KOPT-K1 (cell line): Measurements from ENCODE around the gene CEP290.
A peak's percentile ranks its signal among the peaks of the same experiment; 100 is the strongest.
"Not testable (repeated sequence)": the region's sequence is repeated elsewhere in the genome, so short reads cannot be mapped to it uniquely, and the experiment has no call there.

ENCODE experiments used
- H3K27ac ChIP-seq: fragments of 200-600 bp; sonication (generic); 2 replicates; pipeline ENCODE4 v1.5.1; 2016; ENCODE audit warnings: antibody characterized with exemption, mild to moderate bottlenecking, low read depth, low read length; ENCODE audit not compliant: poor library complexity, severe bottlenecking
- H3K36me3 ChIP-seq: fragments of 200-600 bp; sonication (generic); 2 replicates; pipeline ENCODE4 v1.5.1; 2017; ENCODE audit warnings: antibody characterized with exemption, mild to moderate bottlenecking, low read length, moderate library complexity; ENCODE audit not compliant: insufficient read depth
- H3K9me3 ChIP-seq: fragments of 200-600 bp; sonication (generic); 2 replicates; pipeline ENCODE4 v1.5.1; 2017; ENCODE audit warnings: antibody characterized with exemption, low read length, mild to moderate bottlenecking; ENCODE audit not compliant: insufficient read depth, poor library complexity, severe bottlenecking

CEP290 gene

GRCh38 chr12:88153959-88154358 lies 12.1 kb upstream of the CEP290 start:
- Histone ChIP-seq H3K27ac (no peak overlapping the region), H3K9me3 (no peaks in the 10 kb centered on the region), H3K36me3 (peaks cover 5% of the 10 kb centered on the region; the same call in 1 of the 2 replicates)

- Histone ChIP-seq H3K9me3 (no peaks in the 10 kb centered on the region), H3K27ac (no peak overlapping the region), H3K36me3 (peaks cover 5% of the 10 kb centered on the region; the same call in 1 of the 2 replicates)
Observed at GRCh38 chr12:88150063-88150462, 8.2 kb upstream of the CEP290 start.

DNA sequence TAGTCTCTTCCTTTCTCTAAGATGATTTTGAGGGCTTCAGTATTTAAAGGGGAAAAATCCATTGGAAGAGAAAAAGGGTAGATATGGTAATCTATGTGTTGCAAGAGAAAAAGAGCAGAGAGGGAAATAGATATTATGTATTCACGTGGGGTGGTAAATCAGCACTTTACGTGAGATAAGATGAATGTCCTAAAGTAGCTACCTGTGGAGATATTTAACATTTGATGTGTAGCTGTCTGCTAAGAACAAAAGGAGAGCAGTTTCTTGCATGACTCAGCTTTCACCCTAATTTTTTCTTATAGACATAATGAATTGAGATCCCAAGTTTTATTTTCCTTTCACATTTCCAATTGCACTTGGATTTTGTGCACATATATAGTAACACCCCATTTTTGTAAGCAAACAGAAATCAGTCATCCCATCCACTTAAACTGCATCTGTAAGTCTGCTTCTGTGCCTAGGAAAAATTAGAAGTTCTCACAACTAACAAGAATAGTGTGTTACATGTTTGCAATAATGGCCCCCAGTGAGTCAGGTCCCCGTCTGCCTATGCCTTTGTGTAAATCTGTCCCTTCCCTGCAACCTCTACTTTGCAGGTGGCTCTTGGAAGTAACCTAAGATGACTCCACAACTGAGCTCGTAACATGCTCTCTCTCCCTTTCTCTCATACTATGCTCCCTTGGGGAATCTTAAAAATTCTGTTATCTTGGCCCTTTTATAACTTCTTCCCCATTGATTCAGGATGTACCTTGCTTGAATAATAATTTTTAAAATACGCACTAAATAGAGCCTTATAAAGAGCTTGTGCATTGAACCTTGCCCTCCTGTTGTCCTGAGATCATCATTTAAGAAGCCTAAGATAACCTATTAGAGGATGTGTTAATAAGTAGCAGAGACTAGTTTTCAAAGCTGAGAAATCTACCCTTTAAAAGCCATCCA lies 3.9 kb upstream of the CEP290 start:
- Histone ChIP-seq H3K27ac (no peak overlapping the region), H3K9me3 (no peaks in the 10 kb centered on the region), H3K36me3 (peaks cover 5% of the 10 kb centered on the region; the same call in 1 of the 2 replicates)

GRCh38 chr12:88144546-88145468 lies 2.9 kb upstream of the CEP290 start:
- H3K27ac ChIP-seq = no peak overlapping the region
- peaks cover 5% of the 10 kb centered on the region; the same call in 1 of the 2 replicates for H3K36me3 ChIP-seq
- no peaks in the 10 kb centered on the region for H3K9me3 ChIP-seq

DNA sequence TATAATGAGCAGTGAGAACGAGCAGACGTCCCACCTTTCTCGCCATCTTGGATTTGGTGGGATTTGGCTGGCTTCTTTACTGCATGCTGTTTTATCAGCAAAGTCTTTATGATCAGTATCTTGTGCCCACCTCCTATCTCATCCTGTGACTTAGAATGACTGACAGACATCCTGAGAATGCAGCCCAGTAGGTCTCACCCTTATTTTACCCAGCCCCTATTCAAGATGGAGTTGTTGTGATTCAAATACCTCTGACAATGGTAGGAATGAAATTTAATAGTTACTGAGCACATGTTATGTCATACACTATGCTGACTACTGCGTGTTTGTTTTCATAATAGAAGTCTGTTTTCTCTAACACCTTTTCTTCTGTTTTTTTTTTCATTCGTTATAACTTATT lies 2.1 kb upstream of the CEP290 start:
- peaks cover 10% of the 10 kb centered on the region; the same call in 1 of the 2 replicates for H3K36me3 ChIP-seq
- no peak overlapping the region for H3K27ac ChIP-seq
- no peaks in the 10 kb centered on the region for H3K9me3 ChIP-seq

- peak overlapping the region; percentile 62 for H3K27ac ChIP-seq
Observed at GRCh38 chr12:88142610-88142991, 713 bp upstream of the CEP290 start.

GRCh38 chr12:88141425-88141773 lies 489 bp downstream of the CEP290 start:
- Histone ChIP-seq H3K36me3 (peaks cover 24% of the 10 kb centered on the region; the same call in 1 of the 2 replicates), H3K27ac (peak overlapping the region; percentile 62), H3K9me3 (no peaks in the 10 kb centered on the region)

More at GRCh38 chr12:88142610-88142991, 713 bp upstream of the CEP290 start:
- Histone ChIP-seq H3K9me3 (no peaks in the 10 kb centered on the region), H3K36me3 (peaks cover 17% of the 10 kb centered on the region; the same call in 1 of the 2 replicates)

DNA sequence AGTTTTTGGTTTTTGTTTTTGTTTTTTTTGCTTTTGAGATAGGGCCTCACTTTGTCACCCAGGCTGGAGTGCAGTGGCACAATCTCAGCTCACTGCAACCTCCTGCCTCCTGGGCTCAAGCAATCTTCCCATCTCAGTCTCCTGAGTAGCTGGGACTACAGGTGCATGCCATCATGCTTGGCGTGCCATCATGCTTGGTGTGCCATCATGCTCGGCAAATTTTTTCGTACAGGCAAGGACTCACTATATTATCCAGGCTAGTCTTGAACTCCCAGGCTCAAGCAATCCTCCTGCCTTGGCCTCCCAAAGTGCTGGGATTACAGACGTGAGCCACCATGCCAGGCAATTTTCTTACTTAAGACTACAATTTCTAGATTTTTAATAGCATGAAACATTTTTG lies 2.2 kb downstream of the CEP290 start:
- H3K27ac ChIP-seq, H3K9me3 ChIP-seq: not testable (repeated sequence)
- peaks cover 35% of the 10 kb centered on the region for H3K36me3 ChIP-seq

- H3K9me3 ChIP-seq, H3K27ac ChIP-seq: not testable (repeated sequence)
- peaks cover 52% of the 10 kb centered on the region for H3K36me3 ChIP-seq
Observed at GRCh38 chr12:88133181-88133580, 8.7 kb downstream of the CEP290 start.

GRCh38 chr12:88132392-88132791 lies 9.5 kb downstream of the CEP290 start:
- Histone ChIP-seq H3K9me3 (no peaks in the 10 kb centered on the region), H3K36me3 (peaks cover 50% of the 10 kb centered on the region), H3K27ac (no peak overlapping the region)

DNA sequence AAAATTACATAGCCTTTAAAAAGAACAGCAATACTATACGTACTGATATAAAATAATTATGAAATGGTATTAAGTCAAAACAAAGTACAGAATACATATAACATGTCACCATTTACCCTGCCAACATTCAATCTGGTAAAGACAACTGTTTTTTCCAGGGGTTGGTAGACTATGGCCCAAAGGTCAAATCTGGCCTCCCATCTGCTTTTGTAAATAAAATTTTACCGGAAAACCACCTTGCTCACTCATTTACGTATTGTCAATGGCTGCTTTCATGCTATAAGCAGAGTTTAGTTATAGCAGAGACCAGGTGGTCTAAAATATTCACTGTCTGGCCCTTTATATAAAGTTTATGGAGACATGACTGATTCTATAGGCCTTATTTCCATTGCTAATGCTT lies 14.0 kb downstream of the CEP290 start:
- Histone ChIP-seq H3K36me3 (peaks cover 52% of the 10 kb centered on the region), H3K9me3 (no peaks in the 10 kb centered on the region), H3K27ac (no peak overlapping the region)

DNA sequence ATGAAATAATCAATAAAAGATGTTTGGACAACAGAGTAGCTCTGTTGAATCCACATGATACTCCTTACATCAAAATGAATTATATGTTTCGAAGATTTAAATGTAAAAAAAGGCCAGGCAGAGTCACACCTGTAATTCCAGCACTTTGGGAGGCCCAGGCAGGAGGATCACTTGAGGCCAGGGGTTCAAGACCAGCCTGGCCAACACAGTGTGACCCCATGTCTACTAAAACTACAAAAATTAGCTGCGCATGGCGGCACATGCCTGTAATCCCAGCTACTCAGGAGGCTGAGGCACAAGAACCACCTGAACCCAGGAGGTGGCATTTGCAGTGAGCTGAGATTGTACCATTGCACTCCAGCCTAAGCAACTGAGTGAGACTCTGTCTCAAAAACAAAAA lies 14.8 kb downstream of the CEP290 start:
- H3K36me3 ChIP-seq = peaks cover 59% of the 10 kb centered on the region
- no peaks in the 10 kb centered on the region for H3K9me3 ChIP-seq
- H3K27ac ChIP-seq = no peak overlapping the region

GRCh38 chr12:88122666-88123065 lies 19.2 kb downstream of the CEP290 start:
- H3K27ac ChIP-seq = no peak overlapping the region
- H3K9me3 ChIP-seq = no peaks in the 10 kb centered on the region
- H3K36me3 ChIP-seq = peaks cover 75% of the 10 kb centered on the region

DNA sequence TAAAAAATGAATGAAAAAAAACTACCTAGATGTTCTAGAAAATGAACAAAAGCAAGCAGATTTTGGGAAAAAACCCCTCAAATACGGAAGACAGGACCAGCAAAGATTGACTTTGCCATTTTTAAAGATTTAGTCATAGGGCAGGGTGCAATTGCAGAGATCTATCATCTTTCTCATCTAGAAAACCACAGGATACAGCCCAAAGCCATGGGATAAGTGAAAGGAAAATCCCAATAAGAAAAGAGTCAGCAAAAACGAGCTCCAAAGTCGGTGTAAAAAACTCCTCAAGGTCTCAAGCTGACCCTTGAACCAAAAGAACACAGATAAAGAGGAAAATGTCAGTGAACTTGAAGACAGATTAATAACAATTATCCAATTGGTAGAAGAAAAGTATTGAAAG lies 28.0 kb downstream of the CEP290 start:
- H3K36me3 ChIP-seq = peaks cover 78% of the 10 kb centered on the region
- H3K9me3 ChIP-seq = no peaks in the 10 kb centered on the region
- no peak overlapping the region for H3K27ac ChIP-seq

GRCh38 chr12:88111074-88111652 lies 30.7 kb downstream of the CEP290 start:
- no peak overlapping the region for H3K27ac ChIP-seq
- peaks cover 64% of the 10 kb centered on the region for H3K36me3 ChIP-seq
- no peaks in the 10 kb centered on the region for H3K9me3 ChIP-seq
